ENCODE measurements around the gene PRKCE.

The PRKCE gene

DNA sequence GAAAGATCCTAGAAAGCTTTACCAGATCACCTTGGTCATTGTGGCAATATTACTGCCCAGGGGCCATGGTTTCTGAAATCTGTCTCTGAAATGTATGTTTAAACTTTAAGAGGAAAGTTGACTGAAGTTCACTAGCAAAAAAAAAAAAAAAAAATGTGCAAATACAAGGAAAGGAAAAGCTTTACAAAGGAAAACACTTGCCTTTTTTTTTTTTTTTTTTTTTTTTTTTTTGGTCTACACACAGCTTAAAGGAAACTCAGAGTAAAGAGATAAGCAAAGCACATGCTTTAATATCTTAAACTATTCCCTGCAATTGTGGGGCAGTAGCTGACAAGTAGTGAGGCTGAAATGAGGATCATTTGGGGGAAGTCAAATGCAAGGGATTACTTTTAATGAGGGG is 471.5 kb downstream of the PRKCE start:
- Histone ChIP-seq H3K27me3 (no peaks in the 10 kb centered on the region), H3K4me3 (ENCODE audit: low read depth, low read length) (no peak overlapping the region), H3K9me3 (no peaks in the 10 kb centered on the region), H3K36me3 (no peaks in the 10 kb centered on the region; the same call in 1 of the 2 replicates), H3K4me1 (no peaks in the 10 kb centered on the region; the same call in 1 of the 2 replicates)
- TF ChIP-seq, protein P1, sequence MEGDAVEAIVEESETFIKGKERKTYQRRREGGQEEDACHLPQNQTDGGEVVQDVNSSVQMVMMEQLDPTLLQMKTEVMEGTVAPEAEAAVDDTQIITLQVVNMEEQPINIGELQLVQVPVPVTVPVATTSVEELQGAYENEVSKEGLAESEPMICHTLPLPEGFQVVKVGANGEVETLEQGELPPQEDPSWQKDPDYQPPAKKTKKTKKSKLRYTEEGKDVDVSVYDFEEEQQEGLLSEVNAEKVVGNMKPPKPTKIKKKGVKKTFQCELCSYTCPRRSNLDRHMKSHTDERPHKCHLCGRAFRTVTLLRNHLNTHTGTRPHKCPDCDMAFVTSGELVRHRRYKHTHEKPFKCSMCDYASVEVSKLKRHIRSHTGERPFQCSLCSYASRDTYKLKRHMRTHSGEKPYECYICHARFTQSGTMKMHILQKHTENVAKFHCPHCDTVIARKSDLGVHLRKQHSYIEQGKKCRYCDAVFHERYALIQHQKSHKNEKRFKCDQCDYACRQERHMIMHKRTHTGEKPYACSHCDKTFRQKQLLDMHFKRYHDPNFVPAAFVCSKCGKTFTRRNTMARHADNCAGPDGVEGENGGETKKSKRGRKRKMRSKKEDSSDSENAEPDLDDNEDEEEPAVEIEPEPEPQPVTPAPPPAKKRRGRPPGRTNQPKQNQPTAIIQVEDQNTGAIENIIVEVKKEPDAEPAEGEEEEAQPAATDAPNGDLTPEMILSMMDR (IDR thresholded peaks at IDR 0.05; ENCODE audit: low read depth, low read length) = no peak
- no peak for DNase-seq

DNA sequence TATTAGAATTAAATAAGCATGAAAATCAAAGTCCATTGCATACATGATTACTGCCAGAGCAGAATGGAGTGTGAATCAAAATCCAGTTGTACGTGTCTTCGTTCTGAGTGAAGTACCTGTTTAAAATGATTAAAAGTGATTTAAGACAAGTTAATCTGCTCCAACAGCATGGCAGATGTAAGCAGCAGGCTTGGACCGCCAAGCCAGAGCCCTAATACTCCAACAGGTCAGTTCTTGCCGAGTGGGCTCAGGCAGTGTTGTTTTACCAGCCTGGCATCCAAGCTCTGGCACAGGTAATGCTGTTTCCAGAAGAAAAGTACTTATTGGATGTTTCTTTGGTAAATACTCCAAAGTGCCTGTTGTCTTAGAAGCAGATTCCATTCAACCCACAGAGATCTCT is 474.3 kb downstream of the PRKCE start:
- DNase-seq = no peak
- no peaks in the 10 kb centered on the region for H3K4me1 ChIP-seq
- no peaks in the 10 kb centered on the region for H3K27me3 ChIP-seq
- TF ChIP-seq, protein P1 (IDR thresholded peaks at IDR 0.05; ENCODE audit: low read depth, low read length) = no peak
- H3K4me3 ChIP-seq (ENCODE audit: low read depth, low read length) = no peak overlapping the region
- H3K36me3 ChIP-seq = no peaks in the 10 kb centered on the region
- no peaks in the 10 kb centered on the region for H3K9me3 ChIP-seq

DNA sequence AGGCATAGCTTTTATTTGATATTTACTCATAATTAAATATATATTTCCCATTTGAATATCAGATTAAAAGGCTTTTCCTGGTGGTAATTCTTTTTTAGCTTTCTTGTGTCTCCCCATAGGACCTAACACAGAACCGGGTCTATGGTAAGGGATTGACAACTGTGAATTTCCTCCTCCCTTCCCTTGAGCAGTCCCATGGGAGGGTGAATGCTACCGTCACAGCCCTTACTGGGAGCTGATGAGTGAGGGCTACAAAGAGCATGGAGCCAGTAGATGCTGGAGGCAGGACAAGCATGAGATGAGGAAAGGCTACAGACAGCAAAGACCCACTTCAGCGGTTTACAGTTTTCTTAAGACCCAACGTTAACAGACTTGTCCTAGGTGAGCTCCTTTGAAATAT is 475.1 kb downstream of the PRKCE start:
- Histone ChIP-seq H3K36me3 (no peaks in the 10 kb centered on the region), H3K4me1 (no peaks in the 10 kb centered on the region), H3K9me3 (no peaks in the 10 kb centered on the region), H3K4me3 (ENCODE audit: low read depth, low read length) (no peak overlapping the region), H3K27me3 (no peaks in the 10 kb centered on the region)
- no peak for DNase-seq
- TF ChIP-seq, protein P1 (IDR thresholded peaks at IDR 0.05; ENCODE audit: low read depth, low read length) = no peak

DNA sequence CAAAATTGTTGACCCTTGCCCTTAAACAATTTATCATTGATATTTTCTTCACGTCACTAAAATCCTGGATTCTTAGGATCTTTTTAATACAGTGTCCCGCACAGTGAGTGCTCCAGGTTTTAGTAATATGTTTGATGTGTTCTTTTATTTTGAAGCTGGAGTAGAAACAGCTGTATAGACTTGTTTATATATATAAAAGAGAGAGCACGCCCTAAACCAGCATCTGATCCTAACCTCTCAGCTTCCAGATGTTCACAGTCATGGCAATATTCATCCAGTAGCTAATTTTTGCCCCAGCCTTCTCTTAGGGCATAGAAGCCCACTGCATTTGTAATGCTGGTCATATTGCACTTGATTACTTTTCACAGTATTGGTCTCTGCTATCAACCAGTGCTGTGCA is 475.7 kb downstream of the PRKCE start:
- no peak for DNase-seq
- no peaks in the 10 kb centered on the region for H3K4me1 ChIP-seq
- H3K4me3 ChIP-seq (ENCODE audit: low read depth, low read length) = no peak overlapping the region
- TF ChIP-seq, protein P1 (IDR thresholded peaks at IDR 0.05; ENCODE audit: low read depth, low read length) = no peak
- H3K27me3 ChIP-seq = no peaks in the 10 kb centered on the region
- H3K9me3 ChIP-seq = no peaks in the 10 kb centered on the region
- H3K36me3 ChIP-seq = no peaks in the 10 kb centered on the region

DNA sequence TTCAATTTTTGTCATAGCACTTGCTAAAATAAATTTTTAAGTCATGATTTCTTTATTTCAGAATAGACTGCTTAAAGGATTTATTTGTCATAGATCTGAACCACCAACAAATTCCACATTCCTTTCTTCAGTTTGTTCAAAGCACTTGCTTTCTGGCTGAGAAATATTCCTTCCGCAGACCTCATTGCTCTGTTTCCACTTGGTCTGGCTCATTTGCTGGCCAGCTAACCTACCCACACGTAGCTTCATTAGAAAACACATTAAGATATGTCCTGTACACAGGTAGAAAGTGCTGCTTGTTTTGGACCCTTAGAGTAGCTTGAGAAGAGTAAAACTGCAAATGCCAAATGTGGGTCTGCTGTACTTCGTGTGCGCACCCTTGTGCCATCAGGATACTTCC is 479.0 kb downstream of the PRKCE start:
- Histone ChIP-seq H3K4me3 (ENCODE audit: low read depth, low read length) (no peak overlapping the region), H3K36me3 (no peaks in the 10 kb centered on the region), H3K4me1 (peaks cover 13% of the 10 kb centered on the region), H3K27me3 (no peaks in the 10 kb centered on the region), H3K9me3 (no peaks in the 10 kb centered on the region)
- TF ChIP-seq, protein P1 (IDR thresholded peaks at IDR 0.05; ENCODE audit: low read depth, low read length) = no peak
- no peak for DNase-seq

DNA sequence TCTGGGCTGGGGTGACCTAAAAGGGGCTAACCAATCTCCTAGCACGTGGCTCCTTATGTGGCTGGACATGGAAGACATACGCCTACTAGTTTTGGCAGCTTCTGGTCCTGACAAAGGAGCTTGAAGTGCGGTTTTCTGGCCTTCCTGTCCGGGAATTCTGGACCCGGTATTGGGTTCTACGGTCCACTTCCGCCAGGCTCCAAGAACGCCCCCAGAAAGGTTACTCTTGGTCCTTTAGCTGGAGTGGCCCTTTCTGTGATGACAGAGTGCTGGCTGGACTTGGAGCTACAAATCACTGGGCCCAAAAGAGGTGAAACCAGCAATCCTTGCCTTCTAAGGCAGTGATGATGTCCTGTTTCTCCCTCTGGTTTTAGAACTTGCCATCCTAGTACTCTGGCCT is 481.5 kb downstream of the PRKCE start:
- DNase-seq = no peak
- H3K4me3 ChIP-seq (ENCODE audit: low read depth, low read length) = no peak overlapping the region
- no peaks in the 10 kb centered on the region for H3K27me3 ChIP-seq
- peaks cover 13% of the 10 kb centered on the region for H3K4me1 ChIP-seq
- H3K9me3 ChIP-seq = no peaks in the 10 kb centered on the region
- no peaks in the 10 kb centered on the region for H3K36me3 ChIP-seq
- TF ChIP-seq, protein P1 (IDR thresholded peaks at IDR 0.05; ENCODE audit: low read depth, low read length) = no peak

Measured in BE2C (cell line).